Fibroblast of skin of left quadriceps (primary cell): Measurements from ENCODE around the gene GPR171.
A peak's percentile ranks its signal among the peaks of the same experiment; 100 is the strongest.

ENCODE experiments used
- DNase-seq, 2 experiments: peaks; one replicate each; pipeline ENCODE4 v3.0.0-alpha.2; 2013; ENCODE audit warnings: low read depth in 2 of 2

Gene GPR171

DNA sequence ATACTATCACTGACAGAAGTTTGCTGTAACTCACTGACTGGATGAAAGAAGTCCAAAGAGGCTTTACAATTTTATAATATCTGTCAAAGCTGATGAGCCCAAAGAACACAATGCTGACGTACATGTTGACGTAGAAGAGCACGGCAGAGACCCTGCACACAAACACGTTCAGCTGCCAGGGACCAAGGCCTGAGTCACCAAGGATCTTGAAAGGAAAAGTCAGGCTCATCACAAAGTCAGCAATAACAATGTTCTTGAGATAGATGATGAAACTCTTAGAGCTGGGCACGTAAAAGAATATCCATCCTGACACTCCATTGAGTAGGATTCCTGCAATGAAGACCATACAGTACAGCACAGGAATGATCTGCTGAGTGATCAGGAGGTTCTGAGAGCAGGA is 10.9 kb upstream of the GPR171 start:
- no peak for DNase-seq

- no peak for DNase-seq
Observed at GRCh38 chr3:151213151-151213550, 10.1 kb upstream of the GPR171 start.

GRCh38 chr3:151210676-151211381 is 7.8 kb upstream of the GPR171 start:
- DNase-seq = no peak

DNA sequence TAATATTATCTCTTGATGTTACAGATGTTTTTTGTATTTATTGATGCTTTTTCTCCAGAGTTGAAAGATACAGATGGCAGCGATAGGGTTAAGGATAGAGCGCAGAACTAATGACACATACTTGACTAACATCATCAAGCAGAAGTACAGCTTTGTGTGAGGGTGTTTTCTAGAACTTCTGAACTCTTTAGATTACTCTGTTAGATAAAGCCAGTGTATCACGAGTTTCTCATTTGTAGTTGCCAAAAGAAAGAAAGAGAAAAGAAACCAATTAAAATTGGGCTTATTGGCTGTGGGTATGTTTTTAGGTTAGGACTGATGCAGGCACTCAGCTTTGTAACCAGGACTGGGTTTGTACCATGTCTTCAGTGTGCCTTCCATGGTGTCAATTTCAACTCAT is 6.6 kb upstream of the GPR171 start:
- DNase-seq = no peak

DNA sequence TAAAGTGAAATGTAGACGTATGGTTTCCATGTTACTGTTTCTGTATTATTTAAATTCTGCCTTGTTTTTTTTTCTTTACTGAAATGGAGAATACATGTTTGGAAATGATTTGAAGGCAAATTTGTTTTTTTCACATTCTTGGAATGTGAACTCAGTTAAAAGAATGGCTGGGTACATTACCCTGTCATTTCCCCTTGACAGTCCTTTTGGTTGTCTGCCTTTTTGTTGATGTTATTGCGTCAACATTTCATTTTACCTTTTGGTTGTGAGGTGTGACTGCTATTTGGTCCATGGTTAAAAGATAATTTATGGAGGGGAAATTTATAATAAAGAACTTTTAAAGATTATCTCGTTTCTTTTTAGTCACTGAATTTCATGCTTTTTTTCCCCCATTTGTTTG is 3.2 kb upstream of the GPR171 start:
- no peak for DNase-seq

DNA sequence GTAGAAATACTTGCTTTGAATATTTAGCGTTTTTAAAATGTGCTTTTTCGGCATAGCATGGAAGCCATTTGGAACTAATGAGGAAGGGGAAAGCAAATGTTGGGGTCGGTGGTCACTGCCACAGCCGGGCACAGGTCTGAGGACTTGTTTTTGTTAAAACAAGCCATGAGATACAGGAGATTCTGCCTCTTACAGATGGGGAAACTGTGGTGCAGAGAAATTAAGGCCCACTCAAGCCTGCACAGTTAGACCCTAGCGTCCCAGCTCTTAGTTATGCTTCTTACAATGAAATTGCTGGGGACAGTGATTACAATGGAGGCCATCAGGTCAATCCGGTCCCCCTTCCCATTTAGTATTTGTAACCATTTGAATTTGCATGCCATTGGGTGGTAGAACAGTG is 2.5 kb upstream of the GPR171 start:
- DNase-seq = no peak

- no peak for DNase-seq
Observed at GRCh38 chr3:151204530-151205402, 1.8 kb upstream of the GPR171 start.

DNA sequence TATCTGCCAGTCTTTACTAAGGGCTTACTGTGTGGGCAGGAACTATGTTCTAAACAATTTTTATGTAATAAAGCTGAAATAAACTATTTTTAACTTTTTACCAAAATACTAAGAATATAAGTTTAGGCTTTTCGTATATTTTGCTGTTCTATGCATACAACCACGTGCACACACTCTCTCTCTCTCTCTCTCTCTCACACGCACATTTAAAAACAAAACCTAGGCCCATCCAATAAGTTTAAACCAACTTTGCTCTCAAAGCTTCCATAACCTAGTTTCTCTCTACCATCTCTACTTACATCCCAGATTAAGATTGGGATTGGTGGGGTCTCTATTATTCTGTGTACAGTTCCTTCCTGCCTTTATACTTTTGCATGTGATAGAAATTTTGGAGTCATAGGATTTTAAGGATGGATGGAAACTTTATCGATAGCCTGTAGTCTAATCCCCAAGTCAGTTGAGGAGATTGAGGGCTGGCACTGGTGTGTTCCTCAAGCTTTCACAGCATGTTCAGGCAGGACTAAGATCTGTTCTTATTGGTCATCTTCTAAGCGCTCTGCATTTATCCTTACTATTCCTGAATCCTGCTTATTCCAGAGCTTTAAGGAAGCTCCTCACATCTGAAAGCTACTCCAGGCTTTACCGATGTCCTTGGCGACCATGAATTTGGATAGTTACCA is 1.8 kb downstream of the GPR171 start:
- no peak for DNase-seq

DNA sequence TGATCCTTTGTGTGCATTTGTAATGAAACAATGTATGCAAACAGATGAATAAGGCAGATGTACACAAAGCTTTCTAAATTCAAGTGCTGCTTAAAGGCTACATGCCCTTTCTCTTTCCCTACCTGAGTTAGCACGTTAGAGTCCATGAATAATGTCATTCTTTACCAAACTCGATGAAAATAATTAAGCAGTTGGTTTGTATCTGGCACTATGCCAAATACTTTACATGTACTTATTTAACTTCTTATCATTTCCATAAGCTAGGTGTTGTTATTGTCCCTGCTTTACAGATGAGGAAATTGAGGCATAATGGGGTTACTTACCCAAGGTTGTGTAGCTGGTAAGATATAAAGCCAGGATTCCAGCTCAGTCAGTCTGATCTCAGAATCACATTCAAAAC is 2.4 kb downstream of the GPR171 start:
- DNase-seq = no peak

DNA sequence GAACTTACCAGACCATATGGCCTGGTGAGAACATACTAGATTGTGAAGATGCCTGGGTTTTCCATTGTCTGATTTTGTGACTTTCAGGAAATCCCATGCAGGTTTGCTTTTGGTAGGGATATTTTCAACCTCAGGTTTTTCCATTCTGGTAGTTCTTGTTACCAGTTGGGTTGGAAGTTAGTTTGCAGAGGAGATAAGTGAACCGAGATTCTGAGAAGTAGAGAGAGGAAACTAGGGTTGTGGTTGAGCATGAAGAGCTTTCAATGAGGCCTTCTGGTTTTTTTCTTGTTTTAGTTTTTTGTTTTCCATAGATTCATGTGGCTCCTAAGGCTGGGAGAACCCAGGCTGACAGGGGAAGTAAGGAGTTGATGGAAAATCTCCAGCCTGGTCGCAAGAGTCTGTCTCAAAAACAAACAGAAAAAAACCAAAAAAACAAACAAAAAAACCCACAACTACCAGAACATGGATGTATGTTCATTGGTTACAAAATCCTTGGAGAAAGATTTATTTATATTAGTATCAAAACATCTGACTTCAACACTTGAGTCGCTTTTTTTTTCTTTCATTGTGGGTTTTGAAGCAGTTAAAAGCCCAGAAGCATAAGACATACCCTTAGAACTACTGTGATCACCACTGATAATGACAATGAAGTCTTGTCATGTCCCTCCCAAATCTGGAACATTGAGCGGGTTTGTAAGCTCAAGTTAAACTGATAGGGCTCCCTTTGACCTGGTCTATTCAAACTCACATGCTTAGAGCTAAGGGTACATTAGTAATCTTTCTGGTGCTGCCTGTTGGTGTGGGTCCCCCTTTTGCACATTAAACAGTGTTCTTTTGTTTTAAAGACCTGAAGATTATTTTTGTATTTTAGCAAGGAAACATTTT is 3.2 kb downstream of the GPR171 start:
- no peak for DNase-seq

DNA sequence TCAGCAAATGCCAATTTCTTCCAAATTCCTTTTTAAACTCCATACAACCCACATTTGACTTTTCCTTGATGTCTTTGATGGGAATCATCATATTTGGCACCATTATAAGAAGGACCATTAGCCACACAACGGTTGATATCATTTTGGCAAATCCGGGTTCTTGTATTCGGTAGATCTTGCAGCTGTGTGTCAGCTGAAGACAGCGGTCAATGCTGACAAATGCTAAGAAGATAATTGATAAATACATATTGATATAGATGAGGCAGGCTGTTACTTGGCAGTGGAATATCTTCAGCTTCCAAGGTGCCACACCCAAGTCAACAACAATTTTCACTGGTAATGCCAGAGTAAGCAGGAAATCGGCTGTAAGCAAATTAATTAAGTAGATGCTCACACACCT is 4.2 kb downstream of the GPR171 start:
- DNase-seq = no peak

- peak; percentile 45 to 49 for DNase-seq
Observed at GRCh38 chr3:151197981-151198767, 4.8 kb downstream of the GPR171 start.

DNA sequence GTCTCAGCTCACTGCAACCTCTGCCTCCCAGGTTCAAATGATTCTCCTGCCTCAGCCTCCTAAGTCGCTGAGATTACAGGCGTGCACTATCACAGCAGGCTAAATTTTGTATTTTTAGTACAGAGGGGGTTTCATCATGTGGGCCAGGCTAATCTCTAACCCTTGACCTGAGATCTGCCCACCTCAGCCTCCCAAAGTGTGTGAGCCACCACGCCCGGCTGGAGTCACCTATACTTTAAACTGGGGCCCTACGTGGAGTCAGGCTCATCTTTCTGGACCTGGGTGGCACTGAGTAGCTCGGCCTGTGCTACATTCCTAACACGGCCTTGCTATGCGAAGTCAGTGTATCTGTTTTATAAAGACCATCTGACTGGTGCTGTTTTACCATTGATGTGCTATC is 5.8 kb downstream of the GPR171 start:
- DNase-seq = no peak

- DNase-seq = no peak
Observed at GRCh38 chr3:151196434-151196833, 6.6 kb downstream of the GPR171 start.

GRCh38 chr3:151195826-151196225 is 7.2 kb downstream of the GPR171 start:
- DNase-seq = no peak

DNA sequence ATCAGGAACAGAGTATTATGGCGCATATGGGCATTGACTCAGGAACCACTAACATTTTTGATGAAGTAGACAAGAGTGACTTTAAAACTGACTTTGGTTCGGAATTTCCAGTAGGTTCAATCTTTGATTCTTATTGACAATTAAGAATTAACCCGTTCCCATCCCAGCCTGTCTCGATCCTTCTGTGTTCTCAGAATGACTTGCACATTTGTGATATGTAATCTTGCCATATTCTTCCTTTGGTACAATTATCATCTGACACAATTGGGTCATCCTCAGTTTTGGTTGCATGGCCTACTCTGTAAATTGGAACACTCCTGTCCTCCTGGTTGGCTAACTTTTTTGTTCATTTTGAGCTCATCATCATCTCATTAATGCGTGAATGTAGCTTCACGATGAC is 10.5 kb downstream of the GPR171 start:
- no peak for DNase-seq

DNA sequence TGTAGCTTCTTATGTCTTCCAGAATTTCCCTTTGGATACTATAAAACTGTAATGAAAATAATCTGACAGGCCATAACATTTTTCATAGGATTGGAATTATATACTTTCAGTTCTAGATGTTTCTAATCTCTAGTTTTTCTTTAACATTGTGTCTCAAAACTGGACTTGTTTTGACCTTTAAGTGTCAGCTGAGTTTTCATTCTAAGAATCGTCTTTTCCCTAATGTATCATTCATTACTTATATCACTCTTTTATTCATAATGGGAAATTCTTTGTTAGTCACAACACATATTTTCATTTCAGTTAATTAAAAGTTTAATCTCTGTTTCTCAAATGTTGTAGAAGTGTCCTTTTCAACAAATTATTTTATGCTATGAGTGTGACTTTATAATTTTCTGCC is 11.9 kb downstream of the GPR171 start:
- no peak for DNase-seq

- DNase-seq = no peak
Observed at GRCh38 chr3:151183265-151183671, 19.7 kb downstream of the GPR171 start.

DNA sequence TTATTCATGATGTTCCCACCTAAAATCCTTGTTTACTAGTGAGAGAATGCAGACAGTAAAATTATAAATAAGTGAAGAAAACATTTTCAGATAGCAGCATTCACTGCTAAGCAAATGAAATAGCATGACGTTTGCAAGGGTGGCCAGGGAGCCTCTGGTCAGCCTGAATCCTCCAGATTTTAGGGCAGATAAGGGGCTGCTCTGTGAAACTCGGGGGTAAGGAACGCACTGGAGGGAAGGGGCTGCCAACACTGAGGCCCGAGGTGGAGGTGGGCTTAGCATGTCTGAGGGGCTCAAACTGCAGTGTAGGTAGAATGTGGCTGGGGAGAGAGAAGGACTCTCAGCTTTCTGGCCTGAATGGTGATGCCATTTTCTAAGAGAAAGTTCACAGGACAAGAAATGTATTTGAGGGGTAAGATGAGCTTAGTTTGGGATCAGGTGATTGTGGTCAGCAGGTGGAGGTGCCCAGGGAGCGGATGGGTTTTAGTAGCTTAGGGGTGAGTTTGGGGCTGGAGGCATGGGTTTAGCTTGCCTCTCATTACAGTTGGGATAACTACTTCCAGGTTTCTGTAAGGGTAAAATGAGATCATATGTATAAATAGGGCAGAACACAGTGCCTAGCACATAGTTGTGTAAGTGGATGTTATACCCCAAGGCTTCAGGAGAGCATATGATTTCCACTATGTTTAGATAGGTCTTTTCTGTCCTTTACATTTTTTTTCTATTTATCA is 20.5 kb downstream of the GPR171 start:
- DNase-seq = no peak

DNA sequence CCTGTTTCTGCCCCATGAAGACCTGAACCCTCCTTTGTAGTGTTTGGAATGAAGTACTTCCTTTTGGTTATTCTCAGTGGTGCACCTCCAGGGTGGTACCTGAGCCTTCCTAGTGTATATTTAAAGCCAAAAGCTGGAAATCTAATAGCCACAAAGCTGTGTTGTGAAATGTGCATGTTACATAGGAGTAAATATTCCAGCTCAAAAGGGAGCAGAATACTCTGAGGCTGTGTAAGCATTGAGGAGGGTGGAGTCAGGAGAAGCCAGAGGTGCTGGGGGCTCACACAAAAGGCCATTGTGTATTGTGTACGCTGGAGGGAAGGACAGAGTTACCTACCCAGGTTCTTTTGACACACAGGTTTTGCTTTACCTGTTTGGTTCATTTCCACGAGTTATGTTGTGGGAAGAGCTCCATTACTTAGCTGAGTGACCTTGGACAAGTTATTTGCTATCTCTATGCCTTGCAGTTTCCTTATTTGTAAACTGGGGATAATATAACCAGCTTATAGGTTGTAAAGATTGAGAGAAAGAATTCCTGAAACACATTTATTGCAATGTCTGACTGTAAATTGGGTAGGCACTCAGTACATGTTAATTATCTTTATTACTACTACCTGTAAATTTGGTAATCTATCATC is 24.7 kb downstream of the GPR171 start:
- no peak for DNase-seq
